Skeletal muscle satellite cell (primary cell): ENCODE results near the gene PDLIM7.

Experiments used
- H3K27me3 ChIP-seq: 2 replicates; pipeline ENCODE4 v1.7.0; 2013; ENCODE audit warnings: low read length; ENCODE audit not compliant: control insufficient read depth, insufficient read depth
- H3K36me3 ChIP-seq: 2 replicates; pipeline ENCODE4 v1.7.0; 2013; ENCODE audit warnings: mild to moderate bottlenecking, control low read depth, low read length; ENCODE audit not compliant: insufficient read depth
- H3K4me1 ChIP-seq: 2 replicates; pipeline ENCODE4 v1.7.0; 2013; ENCODE audit warnings: low read length; ENCODE audit not compliant: control insufficient read depth, insufficient read depth
- H3K4me2 ChIP-seq: 2 replicates; pipeline ENCODE4 v1.7.0; 2013; ENCODE audit warnings: mild to moderate bottlenecking, low read length
- H3K4me3 ChIP-seq: 2 replicates; pipeline ENCODE4 v1.7.0; 2013; ENCODE audit warnings: low read length
- H3K9ac ChIP-seq: 2 replicates; pipeline ENCODE4 v1.7.0; 2013; ENCODE audit warnings: mild to moderate bottlenecking, low read depth, low read length, moderate library complexity
- H3K9me3 ChIP-seq: replicated peaks from 2 replicates; pipeline ENCODE4 v1.7.0; 2013; ENCODE audit warnings: mild to moderate bottlenecking, control low read depth, low read length

Gene PDLIM7

DNA sequence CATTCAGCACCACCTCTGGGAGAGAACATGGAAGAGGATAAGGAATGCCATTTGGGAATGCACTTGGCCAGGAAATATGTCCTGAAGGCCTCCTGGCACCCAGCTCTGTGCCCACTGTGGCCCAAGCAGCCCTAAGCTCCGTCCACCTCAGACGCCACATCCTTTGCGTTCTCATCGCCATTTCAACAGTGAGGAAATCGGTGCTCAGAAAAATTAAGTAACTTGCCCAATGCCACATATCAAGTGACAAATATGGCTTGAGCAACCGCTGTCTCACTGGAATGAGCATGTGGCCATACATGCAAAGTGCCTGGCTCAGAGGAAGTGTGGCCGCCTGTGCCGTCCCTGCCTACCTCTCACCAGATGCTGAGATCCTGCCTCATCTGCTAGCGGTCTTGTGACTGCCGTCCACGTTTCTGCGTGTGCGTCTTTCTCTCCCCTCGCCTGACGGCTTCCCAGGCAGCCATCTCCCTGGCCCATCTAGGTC lies 13.2 kb upstream of the PDLIM7 start:
- peaks cover 18% of the 10 kb centered on the region for H3K4me1 ChIP-seq
- no peak overlapping the region for H3K4me2 ChIP-seq
- peaks cover 49% of the 10 kb centered on the region for H3K36me3 ChIP-seq
- H3K9me3 ChIP-seq: no peaks in the 10 kb centered on the region
- H3K4me3 ChIP-seq: no peak overlapping the region
- no peak overlapping the region for H3K9ac ChIP-seq
- H3K27me3 ChIP-seq: no peaks in the 10 kb centered on the region

- Histone ChIP-seq H3K4me1 (peaks cover 15% of the 10 kb centered on the region), H3K9ac (no peak overlapping the region), H3K36me3 (peaks cover 44% of the 10 kb centered on the region), H3K4me2 (peak overlapping the region; percentile 69), H3K27me3 (no peaks in the 10 kb centered on the region), H3K9me3 (no peaks in the 10 kb centered on the region), H3K4me3 (peak overlapping the region; percentile 66)
These were observed 12.7 kb upstream of the PDLIM7 start for GRCh38 chr5:177509991-177510566.

GRCh38 chr5:177509381-177509951 lies 12.1 kb upstream of the PDLIM7 start, which contains the start of gene DOK3:
Gene DOK3, minus strand, starts transcription at chr5:177509826. Its CDS starts 286 bp downstream, at chr5:177509540.
- Histone ChIP-seq H3K4me1 (peaks cover 15% of the 10 kb centered on the region), H3K9ac (peak within 1 kb of the TSS; percentile 72)

GRCh38 chr5:177508837-177509236 lies 11.4 kb upstream of the PDLIM7 start:
- Histone ChIP-seq H3K27me3 (no peaks in the 10 kb centered on the region), H3K4me2 (peak overlapping the region; percentile 69), H3K9ac (peak overlapping the region; percentile 72), H3K36me3 (peaks cover 31% of the 10 kb centered on the region), H3K9me3 (no peaks in the 10 kb centered on the region), H3K4me3 (peak overlapping the region; percentile 66), H3K4me1 (peaks cover 15% of the 10 kb centered on the region)

More at GRCh38 chr5:177509381-177509951, 12.1 kb upstream of the PDLIM7 start, which contains the start of gene DOK3:
- Histone ChIP-seq H3K27me3 (no peaks in the 10 kb centered on the region), H3K9me3 (no peaks in the 10 kb centered on the region), H3K36me3 (peaks cover 38% of the 10 kb centered on the region), H3K4me3 (peak within 1 kb of the TSS; percentile 66), H3K4me2 (peak within 1 kb of the TSS; percentile 69)

DNA sequence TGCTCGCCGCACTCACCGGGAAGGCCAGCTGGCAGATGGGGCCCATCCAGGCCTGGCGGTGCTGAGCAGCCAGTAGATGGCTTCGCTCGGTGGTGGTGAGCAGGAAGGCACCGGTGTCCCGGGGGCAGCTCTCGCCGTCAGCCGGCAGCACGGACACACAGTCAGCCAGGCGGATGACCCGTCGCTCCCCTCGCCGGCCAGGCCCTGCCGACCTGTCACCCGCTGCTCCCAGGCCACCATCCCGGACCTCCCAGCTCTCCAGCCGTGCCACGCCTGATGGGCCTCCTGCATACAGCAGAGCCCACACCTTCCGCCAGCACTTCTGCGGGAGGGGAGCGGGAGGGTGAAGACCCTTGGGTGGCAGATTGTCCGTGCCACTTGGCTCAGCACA lies 10.8 kb upstream of the PDLIM7 start:
- Histone ChIP-seq H3K27me3 (no peaks in the 10 kb centered on the region), H3K4me2 (peak overlapping the region; percentile 69), H3K4me1 (peaks cover 15% of the 10 kb centered on the region), H3K4me3 (peak overlapping the region; percentile 66), H3K9me3 (no peaks in the 10 kb centered on the region), H3K36me3 (peaks cover 28% of the 10 kb centered on the region), H3K9ac (no peak overlapping the region)

GRCh38 chr5:177507596-177508220 lies 10.3 kb upstream of the PDLIM7 start:
- H3K36me3 ChIP-seq: peaks cover 27% of the 10 kb centered on the region
- no peak overlapping the region for H3K9ac ChIP-seq
- no peak overlapping the region for H3K4me3 ChIP-seq

GRCh38 chr5:177507165-177507564 lies 9.8 kb upstream of the PDLIM7 start:
- H3K36me3 ChIP-seq: peaks cover 23% of the 10 kb centered on the region
- H3K9ac ChIP-seq: no peak overlapping the region
- no peaks in the 10 kb centered on the region for H3K9me3 ChIP-seq
- H3K4me2 ChIP-seq: no peak overlapping the region
- H3K27me3 ChIP-seq: no peaks in the 10 kb centered on the region
- H3K4me1 ChIP-seq: peaks cover 15% of the 10 kb centered on the region
- no peak overlapping the region for H3K4me3 ChIP-seq

More at GRCh38 chr5:177507596-177508220, 10.3 kb upstream of the PDLIM7 start:
- no peaks in the 10 kb centered on the region for H3K27me3 ChIP-seq
- no peaks in the 10 kb centered on the region for H3K9me3 ChIP-seq
- H3K4me1 ChIP-seq: peaks cover 15% of the 10 kb centered on the region
- H3K4me2 ChIP-seq: no peak overlapping the region

GRCh38 chr5:177505075-177505474 lies 7.7 kb upstream of the PDLIM7 start:
- H3K9ac ChIP-seq: no peak overlapping the region
- no peak overlapping the region for H3K4me2 ChIP-seq
- peaks cover 22% of the 10 kb centered on the region for H3K4me1 ChIP-seq
- no peaks in the 10 kb centered on the region for H3K9me3 ChIP-seq
- H3K27me3 ChIP-seq: no peaks in the 10 kb centered on the region
- peaks cover 5% of the 10 kb centered on the region for H3K36me3 ChIP-seq
- no peak overlapping the region for H3K4me3 ChIP-seq

GRCh38 chr5:177504086-177505056 lies 7.0 kb upstream of the PDLIM7 start:
- no peak overlapping the region for H3K4me2 ChIP-seq
- H3K4me3 ChIP-seq: no peak overlapping the region
- H3K9ac ChIP-seq: no peak overlapping the region
- no peaks in the 10 kb centered on the region for H3K27me3 ChIP-seq
- H3K4me1 ChIP-seq: peaks cover 16% of the 10 kb centered on the region
- no peaks in the 10 kb centered on the region for H3K9me3 ChIP-seq
- peaks cover 5% of the 10 kb centered on the region for H3K36me3 ChIP-seq

DNA sequence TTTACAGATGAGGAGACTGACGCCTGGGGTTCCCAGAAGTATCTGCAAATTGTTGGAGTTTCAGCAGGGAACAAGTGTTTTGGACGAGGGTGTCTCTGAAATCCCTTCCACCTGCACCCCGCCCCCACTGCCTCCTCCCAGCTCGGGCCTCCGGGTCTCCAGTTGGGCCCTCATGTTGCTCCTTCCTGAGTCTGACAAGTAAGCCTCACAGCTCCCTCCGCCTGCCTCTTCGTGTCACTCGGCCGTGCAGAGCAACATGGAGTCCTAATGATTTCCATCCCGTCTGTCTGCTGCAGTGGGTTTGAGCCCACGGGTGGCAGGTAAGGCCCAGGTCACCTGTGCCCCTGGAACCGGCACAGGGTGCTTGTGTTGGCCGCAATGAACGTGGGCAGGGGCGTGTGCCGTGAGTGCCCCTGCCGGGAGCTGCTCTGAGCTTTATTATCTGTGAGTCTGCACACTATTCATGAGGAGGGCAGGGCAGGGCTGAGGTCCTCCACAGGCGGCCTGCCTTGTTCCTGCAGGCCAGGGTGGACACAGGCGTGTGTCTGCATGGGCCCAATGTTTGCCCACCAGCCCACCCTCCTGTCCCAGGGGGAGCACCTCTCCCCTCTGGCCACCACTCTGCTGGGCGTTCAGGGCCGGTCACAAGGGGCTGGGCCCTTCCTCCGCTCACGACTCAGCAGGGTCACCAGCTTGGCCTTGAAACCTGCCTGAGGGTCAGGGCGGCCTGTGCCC lies 6.1 kb upstream of the PDLIM7 start:
- Histone ChIP-seq H3K4me1 (peaks cover 12% of the 10 kb centered on the region), H3K36me3 (peaks cover 5% of the 10 kb centered on the region), H3K9me3 (no peaks in the 10 kb centered on the region), H3K9ac (no peak overlapping the region), H3K27me3 (no peaks in the 10 kb centered on the region), H3K4me3 (no peak overlapping the region), H3K4me2 (no peak overlapping the region)
